GM23338 (cell line): ENCODE data around the gene RRP9. TPM values are rescaled to one million over a fixed set of nuclear protein-coding genes. Genes with fewer than 3 reads are reported as not detected.
A peak's percentile ranks its signal among the peaks of the same experiment; 100 is the strongest.
"Not testable (repeated sequence)": the region's sequence is repeated elsewhere in the genome, so short reads cannot be mapped to it uniquely, and the experiment has no call there.

Source experiments
- ATAC-seq: fragments of 200-7000 bp; cut with Tn5 transposase; 3 replicates; pipeline ENCODE4 v1.9.1; 2020
- DNase-seq: peaks from one replicate; pipeline ENCODE4 v3.0.0-alpha.2; 2015; ENCODE audit warnings: low spot score
- H2AFZ ChIP-seq: fragments of 200-600 bp; sonication (generic); 2 replicates; pipeline ENCODE4 v1.8.0; 2016; ENCODE audit warnings: antibody characterized with exemption, mild to moderate bottlenecking, moderate library complexity
- H3F3A ChIP-seq: fragments of 200-600 bp; sonication (generic); replicated peaks from 2 replicates; pipeline ENCODE4 v1.8.0; 2017; ENCODE audit warnings: antibody characterized with exemption, mixed run types, low read depth
- H3K27ac ChIP-seq: fragments of 200-600 bp; sonication (generic); 2 replicates; pipeline ENCODE4 v1.6.1; 2016; ENCODE audit warnings: low read depth
- H3K27me3 ChIP-seq: fragments of 200-600 bp; sonication (generic); 2 replicates; pipeline ENCODE4 v1.8.0; 2016; ENCODE audit warnings: mild to moderate bottlenecking, mixed run types, moderate library complexity; ENCODE audit not compliant: insufficient read depth
- H3K36me3 ChIP-seq: fragments of 200-600 bp; sonication (generic); 2 replicates; pipeline ENCODE4 v1.8.0; 2016; ENCODE audit warnings: mild to moderate bottlenecking; ENCODE audit not compliant: insufficient read depth
- H3K4me1 ChIP-seq: fragments of 200-600 bp; sonication (generic); 2 replicates; pipeline ENCODE4 v1.8.0; 2016; ENCODE audit warnings: mild to moderate bottlenecking, moderate library complexity; ENCODE audit not compliant: insufficient read depth
- H3K4me2 ChIP-seq: fragments of 200-600 bp; sonication (generic); 2 replicates; pipeline ENCODE4 v1.7.1; 2017; ENCODE audit warnings: mixed run types
- H3K4me3 ChIP-seq: fragments of 200-600 bp; sonication (generic); 2 replicates; pipeline ENCODE4 v1.6.1; 2016; ENCODE audit warnings: mixed run types
- H3K79me2 ChIP-seq: fragments of 200-600 bp; sonication (generic); replicated peaks from 2 replicates; pipeline ENCODE4 v1.8.0; 2017; ENCODE audit warnings: mild to moderate bottlenecking; ENCODE audit not compliant: insufficient read depth
- H3K9me2 ChIP-seq: fragments of 200-600 bp; sonication (generic); 2 replicates; pipeline ENCODE4 v1.8.0; 2017; ENCODE audit not compliant: insufficient read depth
- H4K20me1 ChIP-seq: fragments of 200-600 bp; sonication (generic); replicated peaks from 2 replicates; pipeline ENCODE4 v1.8.0; 2017; ENCODE audit warnings: mild to moderate bottlenecking; ENCODE audit not compliant: insufficient read depth
- H3K27ac Mint-ChIP-seq: 2 replicates; pipeline ENCODE4 v1.8.0; 2020; ENCODE audit warnings: inconsistent platforms, mild to moderate bottlenecking, moderate library complexity, mixed read lengths
- H3K27me3 Mint-ChIP-seq: 3 replicates; pipeline ENCODE4 v1.8.0; 2022; ENCODE audit warnings: low read depth, mild to moderate bottlenecking, moderate library complexity, mixed read lengths, inconsistent platforms; ENCODE audit not compliant: insufficient read depth, poor library complexity
- H3K36me3 Mint-ChIP-seq: 3 replicates; pipeline ENCODE4 v1.8.0; 2021; ENCODE audit warnings: low read depth, mild to moderate bottlenecking, inconsistent platforms, moderate library complexity, mixed read lengths
- H3K4me1 Mint-ChIP-seq: 3 replicates; pipeline ENCODE4 v1.8.0; 2020; ENCODE audit warnings: mild to moderate bottlenecking, inconsistent platforms, mixed read lengths
- H3K4me3 Mint-ChIP-seq: 3 replicates; pipeline ENCODE4 v1.8.0; 2021; ENCODE audit warnings: moderate library complexity, mild to moderate bottlenecking, inconsistent platforms, mixed read lengths
- H3K9me3 Mint-ChIP-seq: 3 replicates; pipeline ENCODE4 v1.8.0; 2020; ENCODE audit warnings: moderate library complexity, mild to moderate bottlenecking, inconsistent platforms, mixed read lengths
- CREB1 ChIP-seq: fragments of 250-450 bp; sonication (Bioruptor Pico); IDR thresholded peaks from 2 replicates; pipeline ENCODE4 v1.5.0; 2020; ENCODE audit warnings: low read depth, mild to moderate bottlenecking, moderate library complexity
- CTCF ChIP-seq, 2 experiments: fragments of 200-600 bp in 1 of 2; sonication (generic) in 1 of 2; conservative IDR thresholded peaks; 2 replicates each; pipeline versions ENCODE4 v1.5.1 to v1.6.1; 2016 to 2017; ENCODE audit warnings: antibody characterized with exemption in 2 of 2, low read depth in 2 of 2, mild to moderate bottlenecking in 2 of 2, moderate library complexity in 1 of 2
- ETS1 ChIP-seq: IDR thresholded peaks from 2 replicates; pipeline ENCODE4 v1.6.1; 2016; ENCODE audit warnings: antibody characterized with exemption
- EZH2 ChIP-seq: fragments of 200-600 bp; sonication (generic); IDR thresholded peaks from one replicate; pipeline ENCODE4 v1.8.0; 2017; ENCODE audit warnings: antibody characterized with exemption, mild to moderate bottlenecking, low read depth; ENCODE audit not compliant: unreplicated experiment
- EZH2phosphoT487 ChIP-seq: fragments of 200-600 bp; sonication (generic); IDR thresholded peaks from one replicate; pipeline ENCODE4 v1.8.1; 2018; ENCODE audit warnings: antibody characterized with exemption; ENCODE audit not compliant: unreplicated experiment
- JUNB ChIP-seq: IDR thresholded peaks from one replicate; pipeline ENCODE4 v1.6.1; 2016; ENCODE audit warnings: antibody characterized with exemption; ENCODE audit not compliant: unreplicated experiment
- NANOG ChIP-seq: IDR thresholded peaks from 2 replicates; pipeline ENCODE4 v1.6.1; 2016; ENCODE audit warnings: antibody characterized with exemption, borderline replicate concordance
- STAT1 ChIP-seq: IDR thresholded peaks from one replicate; pipeline ENCODE4 v1.6.1; 2016; ENCODE audit warnings: antibody characterized with exemption; ENCODE audit not compliant: unreplicated experiment
- ZNF114 ChIP-seq: fragments of 250-450 bp; sonication (Bioruptor Pico); IDR thresholded peaks from 2 replicates; pipeline ENCODE4 v1.5.0; 2020; ENCODE audit warnings: mild to moderate bottlenecking, moderate library complexity
- ZNF331 ChIP-seq: fragments of 250-450 bp; sonication (Bioruptor Pico); IDR thresholded peaks from 2 replicates; pipeline ENCODE4 v1.5.0; 2020; ENCODE audit warnings: low read depth, mild to moderate bottlenecking, moderate library complexity
- polyA plus RNA-seq: library from polyadenylated mRNA; unstranded; fragments of >200 nt; fragmentation: Nextera tagmentation; extraction: Ambion mirVana; gene quantifications from 2 replicates; pipeline ENCODE4 v1.2.1, GENCODE V29; 2016
- total RNA-seq: library from RNA; depleted of rRNA; stranded (reverse); fragments of >200 nt; shearing (Covaris generic); gene quantifications from 2 replicates; pipeline ENCODE4 v1.2.3, GENCODE V29; 2014
- TF ChIP-seq, protein P1 (sequence below): fragments of 250-450 bp; sonication (Bioruptor Pico); IDR thresholded peaks from 2 replicates; pipeline ENCODE4 v1.5.0; 2020; ENCODE audit warnings: mild to moderate bottlenecking, moderate library complexity

RRP9 gene
- total and polyA plus RNA-seq, 2 experiments from 2014 or later: 62.4 to 68.1 TPM

GRCh38 chr3:51990501-51990971, 48.8 kb upstream of the RRP9 start:
- peaks cover 17% of the 10 kb centered on the region for H3K79me2 ChIP-seq
- H3K27me3 ChIP-seq, ATAC-seq, H3K4me3 Mint-ChIP-seq, H2AFZ ChIP-seq, H3K4me3 ChIP-seq, H3K4me2 ChIP-seq, H3K9me2 ChIP-seq, H3K27ac ChIP-seq, DNase-seq, H3K9me3 Mint-ChIP-seq, H3K27ac Mint-ChIP-seq: not testable (repeated sequence)
- H4K20me1 ChIP-seq: peaks cover 12% of the 10 kb centered on the region
- H3K36me3 Mint-ChIP-seq: peaks cover 49% of the 10 kb centered on the region
- peaks cover 32% of the 10 kb centered on the region for H3K4me1 Mint-ChIP-seq
- peaks cover 20% of the 10 kb centered on the region for H3K4me1 ChIP-seq
- peaks cover 39% of the 10 kb centered on the region for H3F3A ChIP-seq
- H3K36me3 ChIP-seq: peaks cover 28% of the 10 kb centered on the region
- peaks cover 24% of the 10 kb centered on the region for H3K27me3 Mint-ChIP-seq

DNA sequence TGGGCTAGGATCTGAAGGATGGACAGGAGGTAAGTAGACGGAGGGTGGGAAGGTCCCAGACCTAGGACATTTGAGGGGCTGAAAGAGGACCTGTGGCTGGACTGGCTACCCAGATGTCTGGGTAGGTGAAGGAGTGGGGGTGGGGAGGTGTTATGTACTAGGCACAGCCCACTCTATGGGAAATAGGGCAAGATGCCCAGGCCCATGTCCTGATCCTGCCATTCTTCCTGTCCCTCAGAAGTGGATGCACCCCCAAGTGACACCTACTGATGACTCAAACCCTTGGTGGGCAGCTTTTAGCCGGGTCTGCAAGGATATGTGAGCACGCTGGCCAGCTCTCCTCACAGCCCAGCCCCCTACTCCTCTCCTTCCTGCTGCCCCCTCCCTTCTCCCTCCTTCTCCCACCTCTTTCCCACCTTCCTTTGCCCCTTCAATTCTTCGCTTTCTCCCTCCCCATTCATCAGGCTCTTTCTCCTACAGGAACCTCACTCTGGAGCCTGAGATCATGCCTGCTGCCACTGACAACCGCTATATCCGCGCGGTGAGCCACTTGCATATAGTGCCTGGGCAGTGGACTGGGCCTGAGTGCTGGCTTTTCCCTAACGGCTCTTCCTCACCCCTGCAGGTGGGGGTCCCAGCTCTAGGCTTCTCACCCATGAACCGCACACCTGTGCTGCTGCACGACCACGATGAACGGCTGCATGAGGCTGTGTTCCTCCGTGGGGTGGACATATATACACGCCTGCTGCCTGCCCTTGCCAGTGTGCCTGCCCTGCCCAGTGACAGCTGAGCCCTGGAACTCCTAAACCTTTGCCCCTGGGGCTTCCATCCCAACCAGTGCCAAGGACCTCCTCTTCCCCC, 46.8 kb upstream of the RRP9 start:
- Mint-ChIP-seq H3K27me3 (peaks cover 19% of the 10 kb centered on the region), H3K27ac (peak overlapping the region; percentile 50), H3K4me3 (no peak overlapping the region), H3K4me1 (peaks cover 29% of the 10 kb centered on the region), H3K9me3 (no peaks in the 10 kb centered on the region), H3K36me3 (peaks cover 29% of the 10 kb centered on the region)
- H3K27ac ChIP-seq: no peak overlapping the region; the same call in 1 of the 2 replicates
- no peak overlapping the region for H2AFZ ChIP-seq
- DNase-seq (no peak), ATAC-seq (no peak)
- peaks cover 4% of the 10 kb centered on the region; the same call in 1 of the 2 replicates for H4K20me1 ChIP-seq
- peaks cover 10% of the 10 kb centered on the region; the same call in 1 of the 2 replicates for H3K36me3 ChIP-seq
- H3K79me2 ChIP-seq: no peaks in the 10 kb centered on the region; the same call in 1 of the 2 replicates
- H3K4me3 ChIP-seq: no peak overlapping the region
- H3K4me2 ChIP-seq: no peak overlapping the region
- no peaks in the 10 kb centered on the region for H3K9me2 ChIP-seq
- H3F3A ChIP-seq: peaks cover 20% of the 10 kb centered on the region
- no peaks in the 10 kb centered on the region for H3K27me3 ChIP-seq
- peaks cover 11% of the 10 kb centered on the region; the same call in 1 of the 2 replicates for H3K4me1 ChIP-seq
- TF ChIP-seq EZH2phosphoT487: no peak
- no peak for TF ChIP-seq JUNB
- no peak for TF ChIP-seq CREB1 (CRISPR knock-in tag)
- no peak for TF ChIP-seq CTCF (conservative IDR thresholded peaks at IDR 0.05; ENCODE audit: low read depth in 2 of 2)
- no peak for TF ChIP-seq ETS1
- TF ChIP-seq EZH2: no peak
- TF ChIP-seq, protein P1, sequence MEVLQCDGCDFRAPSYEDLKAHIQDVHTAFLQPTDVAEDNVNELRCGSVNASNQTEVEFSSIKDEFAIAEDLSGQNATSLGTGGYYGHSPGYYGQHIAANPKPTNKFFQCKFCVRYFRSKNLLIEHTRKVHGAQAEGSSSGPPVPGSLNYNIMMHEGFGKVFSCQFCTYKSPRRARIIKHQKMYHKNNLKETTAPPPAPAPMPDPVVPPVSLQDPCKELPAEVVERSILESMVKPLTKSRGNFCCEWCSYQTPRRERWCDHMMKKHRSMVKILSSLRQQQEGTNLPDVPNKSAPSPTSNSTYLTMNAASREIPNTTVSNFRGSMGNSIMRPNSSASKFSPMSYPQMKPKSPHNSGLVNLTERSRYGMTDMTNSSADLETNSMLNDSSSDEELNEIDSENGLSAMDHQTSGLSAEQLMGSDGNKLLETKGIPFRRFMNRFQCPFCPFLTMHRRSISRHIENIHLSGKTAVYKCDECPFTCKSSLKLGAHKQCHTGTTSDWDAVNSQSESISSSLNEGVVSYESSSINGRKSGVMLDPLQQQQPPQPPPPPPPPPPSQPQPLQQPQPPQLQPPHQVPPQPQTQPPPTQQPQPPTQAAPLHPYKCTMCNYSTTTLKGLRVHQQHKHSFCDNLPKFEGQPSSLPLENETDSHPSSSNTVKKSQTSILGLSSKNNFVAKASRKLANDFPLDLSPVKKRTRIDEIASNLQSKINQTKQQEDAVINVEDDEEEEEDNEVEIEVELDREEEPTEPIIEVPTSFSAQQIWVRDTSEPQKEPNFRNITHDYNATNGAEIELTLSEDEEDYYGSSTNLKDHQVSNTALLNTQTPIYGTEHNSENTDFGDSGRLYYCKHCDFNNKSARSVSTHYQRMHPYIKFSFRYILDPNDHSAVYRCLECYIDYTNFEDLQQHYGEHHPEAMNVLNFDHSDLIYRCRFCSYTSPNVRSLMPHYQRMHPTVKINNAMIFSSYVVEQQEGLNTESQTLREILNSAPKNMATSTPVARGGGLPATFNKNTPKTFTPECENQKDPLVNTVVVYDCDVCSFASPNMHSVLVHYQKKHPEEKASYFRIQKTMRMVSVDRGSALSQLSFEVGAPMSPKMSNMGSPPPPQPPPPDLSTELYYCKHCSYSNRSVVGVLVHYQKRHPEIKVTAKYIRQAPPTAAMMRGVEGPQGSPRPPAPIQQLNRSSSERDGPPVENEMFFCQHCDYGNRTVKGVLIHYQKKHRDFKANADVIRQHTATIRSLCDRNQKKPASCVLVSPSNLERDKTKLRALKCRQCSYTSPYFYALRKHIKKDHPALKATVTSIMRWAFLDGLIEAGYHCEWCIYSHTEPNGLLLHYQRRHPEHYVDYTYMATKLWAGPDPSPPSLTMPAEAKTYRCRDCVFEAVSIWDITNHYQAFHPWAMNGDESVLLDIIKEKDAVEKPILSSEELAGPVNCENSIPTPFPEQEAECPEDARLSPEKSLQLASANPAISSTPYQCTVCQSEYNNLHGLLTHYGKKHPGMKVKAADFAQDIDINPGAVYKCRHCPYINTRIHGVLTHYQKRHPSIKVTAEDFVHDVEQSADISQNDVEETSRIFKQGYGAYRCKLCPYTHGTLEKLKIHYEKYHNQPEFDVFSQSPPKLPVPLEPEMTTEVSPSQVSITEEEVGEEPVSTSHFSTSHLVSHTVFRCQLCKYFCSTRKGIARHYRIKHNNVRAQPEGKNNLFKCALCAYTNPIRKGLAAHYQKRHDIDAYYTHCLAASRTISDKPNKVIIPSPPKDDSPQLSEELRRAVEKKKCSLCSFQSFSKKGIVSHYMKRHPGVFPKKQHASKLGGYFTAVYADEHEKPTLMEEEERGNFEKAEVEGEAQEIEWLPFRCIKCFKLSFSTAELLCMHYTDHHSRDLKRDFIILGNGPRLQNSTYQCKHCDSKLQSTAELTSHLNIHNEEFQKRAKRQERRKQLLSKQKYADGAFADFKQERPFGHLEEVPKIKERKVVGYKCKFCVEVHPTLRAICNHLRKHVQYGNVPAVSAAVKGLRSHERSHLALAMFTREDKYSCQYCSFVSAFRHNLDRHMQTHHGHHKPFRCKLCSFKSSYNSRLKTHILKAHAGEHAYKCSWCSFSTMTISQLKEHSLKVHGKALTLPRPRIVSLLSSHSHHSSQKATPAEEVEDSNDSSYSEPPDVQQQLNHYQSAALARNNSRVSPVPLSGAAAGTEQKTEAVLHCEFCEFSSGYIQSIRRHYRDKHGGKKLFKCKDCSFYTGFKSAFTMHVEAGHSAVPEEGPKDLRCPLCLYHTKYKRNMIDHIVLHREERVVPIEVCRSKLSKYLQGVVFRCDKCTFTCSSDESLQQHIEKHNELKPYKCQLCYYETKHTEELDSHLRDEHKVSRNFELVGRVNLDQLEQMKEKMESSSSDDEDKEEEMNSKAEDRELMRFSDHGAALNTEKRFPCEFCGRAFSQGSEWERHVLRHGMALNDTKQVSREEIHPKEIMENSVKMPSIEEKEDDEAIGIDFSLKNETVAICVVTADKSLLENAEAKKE (CRISPR knock-in tag): no peak
- no peak for TF ChIP-seq ZNF114 (CRISPR knock-in tag)
- TF ChIP-seq ZNF331 (CRISPR knock-in tag): no peak
- no peak for TF ChIP-seq STAT1
- TF ChIP-seq NANOG: no peak
